IPS-18a (cell line): Measurements from ENCODE around the gene PROSER3.

Experiments
- H3K27ac ChIP-seq: one replicate; pipeline ENCODE4 v1.5.1; 2013; ENCODE audit warnings: low read length
- H3K27me3 ChIP-seq: one replicate; pipeline ENCODE4 v1.6.1; 2013; ENCODE audit warnings: mild to moderate bottlenecking, low read length; ENCODE audit not compliant: control insufficient read depth, insufficient read depth
- H3K36me3 ChIP-seq: one replicate; pipeline ENCODE4 v1.6.1; 2013; ENCODE audit warnings: low read depth, low read length; ENCODE audit not compliant: control insufficient read depth
- H3K4me1 ChIP-seq: one replicate; pipeline ENCODE4 v1.6.1; 2013; ENCODE audit warnings: low read depth, low read length; ENCODE audit not compliant: control insufficient read depth
- H3K4me3 ChIP-seq: one replicate; pipeline ENCODE4 v1.5.1; 2013; ENCODE audit warnings: low read length
- H3K9ac ChIP-seq: one replicate; pipeline ENCODE4 v1.6.1; 2013; ENCODE audit warnings: mild to moderate bottlenecking, low read length, moderate library complexity
- H3K9me3 ChIP-seq: one replicate; pipeline ENCODE4 v1.6.1; 2013; ENCODE audit warnings: low read depth, low read length; ENCODE audit not compliant: control insufficient read depth

The PROSER3 gene

GRCh38 chr19:35813043-35813890 is 55.3 kb downstream of the PROSER3 start:
- H3K27ac ChIP-seq = no peak overlapping the region
- H3K9ac ChIP-seq = no peak overlapping the region

GRCh38 chr19:35816262-35816661 is 58.3 kb downstream of the PROSER3 start:
- peaks cover 3% of the 10 kb centered on the region for H3K4me1 ChIP-seq
- H3K27me3 ChIP-seq = no peaks in the 10 kb centered on the region
- H3K9ac ChIP-seq = no peak overlapping the region
- H3K4me3 ChIP-seq = no peak overlapping the region
- no peaks in the 10 kb centered on the region for H3K36me3 ChIP-seq
- no peaks in the 10 kb centered on the region for H3K9me3 ChIP-seq
- H3K27ac ChIP-seq = no peak overlapping the region

More at GRCh38 chr19:35813043-35813890, 55.3 kb downstream of the PROSER3 start:
- H3K9me3 ChIP-seq = no peaks in the 10 kb centered on the region
- H3K4me3 ChIP-seq = no peak overlapping the region
- H3K4me1 ChIP-seq = no peaks in the 10 kb centered on the region
- no peaks in the 10 kb centered on the region for H3K36me3 ChIP-seq
- H3K27me3 ChIP-seq = no peaks in the 10 kb centered on the region

DNA sequence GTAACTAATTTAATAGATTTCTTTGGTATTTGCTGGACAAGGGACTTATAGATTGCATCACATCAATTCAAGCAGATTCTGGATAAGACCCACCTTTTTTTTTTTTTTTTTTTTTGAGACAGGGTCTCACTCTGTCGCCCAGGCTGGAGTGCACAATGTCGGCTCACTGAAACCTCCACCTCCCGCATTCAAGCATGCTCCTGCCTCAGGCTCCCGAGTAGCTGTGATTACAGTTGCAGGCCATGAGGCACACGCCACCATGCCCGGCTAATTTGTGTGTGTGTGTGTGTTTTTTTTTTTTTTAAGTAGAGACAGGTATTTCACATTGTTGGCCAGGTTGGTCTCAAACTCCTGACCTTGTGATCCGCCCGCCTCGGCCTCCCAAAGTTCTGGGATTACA is 58.9 kb downstream of the PROSER3 start:
- no peaks in the 10 kb centered on the region for H3K9me3 ChIP-seq

DNA sequence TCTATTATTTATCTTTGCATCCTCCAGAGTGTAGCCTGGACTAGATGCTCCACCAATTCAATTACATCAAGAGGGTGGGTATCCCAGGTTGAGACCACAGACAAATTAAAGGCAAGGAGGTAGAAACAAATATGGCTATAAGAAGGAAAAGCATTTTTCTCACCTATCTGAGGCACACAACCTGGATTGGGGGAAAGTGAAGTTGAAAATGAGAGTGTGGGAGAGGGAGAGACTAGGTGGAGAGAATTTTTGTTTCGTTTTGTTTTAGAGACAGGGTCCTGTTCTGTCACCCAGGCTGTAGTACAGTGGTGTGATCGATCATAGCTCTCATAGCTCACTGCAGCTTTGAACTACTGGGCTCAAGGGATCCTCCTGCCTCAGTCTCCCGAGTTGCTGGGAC is 60.5 kb downstream of the PROSER3 start:
- Histone ChIP-seq H3K36me3 (no peaks in the 10 kb centered on the region), H3K9me3 (no peaks in the 10 kb centered on the region), H3K4me1 (peaks cover 3% of the 10 kb centered on the region), H3K27ac (no peak overlapping the region), H3K4me3 (no peak overlapping the region), H3K27me3 (no peaks in the 10 kb centered on the region), H3K9ac (no peak overlapping the region)

More for the DNA sequence above, 58.9 kb downstream of the PROSER3 start:
- Histone ChIP-seq H3K4me3 (no peak overlapping the region), H3K27ac (no peak overlapping the region), H3K9ac (no peak overlapping the region), H3K4me1 (peaks cover 3% of the 10 kb centered on the region), H3K27me3 (no peaks in the 10 kb centered on the region), H3K36me3 (no peaks in the 10 kb centered on the region)
